NB4 (cell line): ENCODE results near the gene VMAC.

Experiments used
- DNase-seq: peaks from one replicate; pipeline ENCODE4 v3.0.0; 2010; ENCODE audit warnings: low read depth
- H3K4me3 ChIP-seq: one replicate; pipeline ENCODE4 v1.5.1; 2011; ENCODE audit warnings: mild to moderate bottlenecking, low read depth, low read length, moderate library complexity
- CTCF ChIP-seq: IDR thresholded peaks from one replicate; pipeline ENCODE4 v1.5.1; 2012; ENCODE audit warnings: low read depth, low read length
- MAX ChIP-seq: IDR thresholded peaks from 2 replicates; pipeline ENCODE4 v1.6.1; 2011; ENCODE audit warnings: low read depth, low read length
- MYC ChIP-seq: IDR thresholded peaks from 2 replicates; pipeline ENCODE4 v1.6.1; 2011; ENCODE audit warnings: low read depth, low read length
- POLR2A ChIP-seq: IDR thresholded peaks from 2 replicates; pipeline ENCODE4 v1.6.1; 2011; ENCODE audit warnings: mild to moderate bottlenecking; ENCODE audit not compliant: insufficient read length; ENCODE audit errors: extremely low read depth

The VMAC gene

GRCh38 chr19:5929179-5929578 is 24.5 kb downstream of the VMAC start:
- H3K4me3 ChIP-seq, result no peak overlapping the region
- DNase-seq, result no peak
- no peak for TF ChIP-seq MYC
- no peak for TF ChIP-seq MAX
- no peak for TF ChIP-seq CTCF
- TF ChIP-seq POLR2A, result no peak

GRCh38 chr19:5929625-5930024 is 25.0 kb downstream of the VMAC start:
- DNase-seq, result no peak
- no peak overlapping the region for H3K4me3 ChIP-seq
- TF ChIP-seq POLR2A (no peak), MAX (no peak), CTCF (no peak), MYC (no peak)

- no peak for DNase-seq
- TF ChIP-seq MAX, result no peak
- H3K4me3 ChIP-seq, result no peak overlapping the region
Measured at GRCh38 chr19:5931251-5931650, 26.6 kb downstream of the VMAC start.

- no peak for DNase-seq
- TF ChIP-seq MAX, result no peak
- TF ChIP-seq MYC, result no peak
- TF ChIP-seq CTCF, result no peak
- TF ChIP-seq POLR2A, result no peak
- H3K4me3 ChIP-seq, result no peak overlapping the region
Measured at GRCh38 chr19:5932146-5932545, 27.5 kb downstream of the VMAC start.

- no peak for DNase-seq
- TF ChIP-seq MAX (no peak), MYC (no peak), CTCF (no peak), POLR2A (no peak)
Measured at GRCh38 chr19:5932609-5933262, 28.1 kb downstream of the VMAC start.

GRCh38 chr19:5933391-5934068 is 28.9 kb downstream of the VMAC start:
- no peak for DNase-seq
- no peak overlapping the region for H3K4me3 ChIP-seq
- TF ChIP-seq MYC (no peak), CTCF (no peak), MAX (no peak), POLR2A (no peak)

More at GRCh38 chr19:5932609-5933262, 28.1 kb downstream of the VMAC start:
- no peak overlapping the region for H3K4me3 ChIP-seq
